Type B pancreatic cell (in vitro differentiated cells): ENCODE data around the gene FREM3. TPM values are rescaled to one million over a fixed set of nuclear protein-coding genes. Genes with fewer than 3 reads are reported as not detected.
"Not testable (repeated sequence)": the region's sequence is repeated elsewhere in the genome, so short reads cannot be mapped to it uniquely, and the experiment has no call there.

Source experiments
- DNase-seq: peaks from one replicate; pipeline ENCODE4 v3.0.0; 2021; ENCODE audit warnings: mixed read lengths; ENCODE audit not compliant: unreplicated experiment; ENCODE audit errors: extremely low spot score
- H3K27ac Mint-ChIP-seq: 2 replicates; pipeline ENCODE4 v1.8.0; 2021; ENCODE audit warnings: mild to moderate bottlenecking, mixed read lengths
- H3K27me3 Mint-ChIP-seq: 2 replicates; pipeline ENCODE4 v1.8.0; 2021; ENCODE audit warnings: mixed read lengths
- H3K36me3 Mint-ChIP-seq: 2 replicates; pipeline ENCODE4 v1.8.0; 2021; ENCODE audit warnings: mixed read lengths
- H3K4me1 Mint-ChIP-seq: one replicate; pipeline ENCODE4 v1.8.0; 2021; ENCODE audit warnings: mixed read lengths; ENCODE audit not compliant: unreplicated experiment
- H3K4me3 Mint-ChIP-seq: 2 replicates; pipeline ENCODE4 v1.8.0; 2021; ENCODE audit warnings: mild to moderate bottlenecking, mixed read lengths
- H3K9me3 Mint-ChIP-seq: 2 replicates; pipeline ENCODE4 v1.8.0; 2021; ENCODE audit warnings: mixed read lengths
- CTCF ChIP-seq: fragments of 200-600 bp; sonication (generic); conservative IDR thresholded peaks from 2 replicates; pipeline ENCODE4 v1.5.0; 2021; ENCODE audit warnings: antibody characterized with exemption, mild to moderate bottlenecking
- total RNA-seq: library from RNA; stranded (reverse); gene quantifications from 2 replicates; pipeline ENCODE4 v1.2.1, GENCODE V29; 2021; ENCODE audit warnings: low replicate concordance

FREM3 gene
- total RNA-seq, 1 donor from 2014 or later = 0.31 TPM

GRCh38 chr4:143693856-143694255 is 6.6 kb downstream of the FREM3 start:
- H3K4me1 Mint-ChIP-seq = no peaks in the 10 kb centered on the region
- peaks cover 40% of the 10 kb centered on the region for H3K27me3 Mint-ChIP-seq
- no peak for DNase-seq
- no peak overlapping the region for H3K27ac Mint-ChIP-seq
- no peak overlapping the region for H3K4me3 Mint-ChIP-seq
- no peaks in the 10 kb centered on the region for H3K9me3 Mint-ChIP-seq
- H3K36me3 Mint-ChIP-seq = no peaks in the 10 kb centered on the region
- TF ChIP-seq CTCF = no peak

GRCh38 chr4:143692241-143692640 is 8.2 kb downstream of the FREM3 start:
- peaks cover 24% of the 10 kb centered on the region for H3K27me3 Mint-ChIP-seq
- no peaks in the 10 kb centered on the region for H3K36me3 Mint-ChIP-seq
- no peaks in the 10 kb centered on the region for H3K4me1 Mint-ChIP-seq
- no peak for TF ChIP-seq CTCF
- H3K9me3 Mint-ChIP-seq = no peaks in the 10 kb centered on the region
- DNase-seq = no peak
- H3K4me3 Mint-ChIP-seq = no peak overlapping the region
- H3K27ac Mint-ChIP-seq = no peak overlapping the region

GRCh38 chr4:143679434-143679833 is 21.0 kb downstream of the FREM3 start:
- peaks cover under 1% of the 10 kb centered on the region for H3K27me3 Mint-ChIP-seq
- peaks cover 5% of the 10 kb centered on the region for H3K9me3 Mint-ChIP-seq

GRCh38 chr4:143673629-143674028 is 26.8 kb downstream of the FREM3 start:
- not testable (repeated sequence) for H3K36me3 Mint-ChIP-seq, H3K27me3 Mint-ChIP-seq

More at GRCh38 chr4:143679434-143679833, 21.0 kb downstream of the FREM3 start:
- H3K4me3 Mint-ChIP-seq = no peak overlapping the region
- H3K27ac Mint-ChIP-seq = no peak overlapping the region
- H3K4me1 Mint-ChIP-seq = no peaks in the 10 kb centered on the region
- no peak for DNase-seq
- TF ChIP-seq CTCF = no peak
- peaks cover under 1% of the 10 kb centered on the region for H3K36me3 Mint-ChIP-seq

DNA sequence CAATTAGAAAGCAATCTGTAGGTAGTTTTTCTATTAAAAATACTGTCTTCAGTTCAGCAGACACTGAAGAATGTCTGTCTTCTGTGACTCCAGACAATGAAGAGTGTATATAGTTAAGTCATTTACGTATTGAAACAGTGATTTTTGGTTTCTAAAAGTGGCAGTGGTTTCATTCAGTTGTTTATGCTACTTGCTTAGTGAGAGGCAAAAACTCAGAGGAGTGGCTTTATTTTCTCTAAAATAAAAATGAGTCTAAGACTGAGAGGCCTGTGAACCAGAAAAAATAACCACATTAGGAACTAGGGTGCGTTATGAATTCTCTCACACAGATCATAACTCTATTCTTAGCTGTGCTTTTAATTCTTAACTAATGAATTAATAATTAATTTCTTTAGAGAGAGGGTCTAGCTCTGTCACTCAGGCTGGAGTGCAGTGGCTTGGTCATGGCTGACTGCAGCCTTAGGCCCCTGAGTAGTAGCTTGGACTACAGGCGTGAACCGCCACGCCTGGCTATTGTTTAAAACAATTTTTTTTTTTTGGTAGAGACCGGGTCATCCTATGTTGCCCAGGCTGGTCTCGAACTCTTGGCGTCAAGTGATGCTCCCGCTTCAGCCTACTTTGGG is 31.4 kb downstream of the FREM3 start:
- no peak for DNase-seq
- no peak overlapping the region for H3K4me3 Mint-ChIP-seq
- no peaks in the 10 kb centered on the region for H3K4me1 Mint-ChIP-seq
- TF ChIP-seq CTCF = no peak
- H3K27me3 Mint-ChIP-seq = no peaks in the 10 kb centered on the region
- H3K27ac Mint-ChIP-seq = no peak overlapping the region
- no peaks in the 10 kb centered on the region for H3K9me3 Mint-ChIP-seq
- H3K36me3 Mint-ChIP-seq = no peaks in the 10 kb centered on the region

More at GRCh38 chr4:143673629-143674028, 26.8 kb downstream of the FREM3 start:
- H3K27ac Mint-ChIP-seq, H3K4me1 Mint-ChIP-seq, DNase-seq, H3K4me3 Mint-ChIP-seq, H3K9me3 Mint-ChIP-seq: not testable (repeated sequence)

- TF ChIP-seq CTCF = no peak
- DNase-seq = no peak
- Mint-ChIP-seq H3K4me3 (no peak overlapping the region), H3K27me3 (no peaks in the 10 kb centered on the region), H3K9me3 (no peaks in the 10 kb centered on the region), H3K4me1 (no peaks in the 10 kb centered on the region), H3K36me3 (no peaks in the 10 kb centered on the region), H3K27ac (no peak overlapping the region)
Measured at GRCh38 chr4:143667461-143667860, 33.0 kb downstream of the FREM3 start.
